HG03575 (cell line): ENCODE data around the gene TMEM209.
"Not testable (repeated sequence)": the region's sequence is repeated elsewhere in the genome, so short reads cannot be mapped to it uniquely, and the experiment has no call there.

ENCODE experiments used
- ATAC-seq: cut with Tn5 transposase; IDR thresholded peaks from one replicate; pipeline ENCODE4 v1.9.1; 2021; ENCODE audit not compliant: unreplicated experiment, insufficient number of reproducible peaks, low FRiP score; ENCODE audit errors: extremely low read depth

Gene TMEM209

GRCh38 chr7:130221746-130222145 is 16.5 kb upstream of the TMEM209 start:
- ATAC-seq: no peak

- ATAC-seq: no peak
These were observed 14.7 kb upstream of the TMEM209 start for GRCh38 chr7:130219871-130220270.

- no peak for ATAC-seq
These were observed 13.8 kb upstream of the TMEM209 start for GRCh38 chr7:130218806-130219620.

GRCh38 chr7:130216750-130217149 is 11.5 kb upstream of the TMEM209 start:
- no peak for ATAC-seq

- no peak for ATAC-seq
These were observed 10.8 kb upstream of the TMEM209 start for GRCh38 chr7:130216025-130216424.

GRCh38 chr7:130213828-130214227 is 8.6 kb upstream of the TMEM209 start:
- ATAC-seq: no peak

GRCh38 chr7:130210181-130210935 is 5.2 kb upstream of the TMEM209 start:
- ATAC-seq: no peak

GRCh38 chr7:130208516-130208915 is 3.3 kb upstream of the TMEM209 start:
- no peak for ATAC-seq

GRCh38 chr7:130207642-130208041 is 2.4 kb upstream of the TMEM209 start, which contains the start of gene SSMEM1:
SSMEM1 (plus strand) TSS chr7:130207860; CDS start chr7:130207911, 51 bp downstream.
- ATAC-seq: no peak

- ATAC-seq: no peak
These were observed 1.8 kb upstream of the TMEM209 start for GRCh38 chr7:130207033-130207432.

GRCh38 chr7:130201796-130202195 is 3.4 kb downstream of the TMEM209 start:
- no peak for ATAC-seq

- ATAC-seq: no peak
These were observed 8.1 kb downstream of the TMEM209 start for GRCh38 chr7:130197094-130197493.

- no peak for ATAC-seq
These were observed 8.7 kb downstream of the TMEM209 start for GRCh38 chr7:130196476-130196875.

GRCh38 chr7:130195396-130195795 is 9.8 kb downstream of the TMEM209 start:
- ATAC-seq: no peak

GRCh38 chr7:130191791-130192190 is 13.4 kb downstream of the TMEM209 start:
- no peak for ATAC-seq

GRCh38 chr7:130189343-130189742 is 15.9 kb downstream of the TMEM209 start:
- no peak for ATAC-seq

GRCh38 chr7:130187360-130187759 is 17.8 kb downstream of the TMEM209 start:
- ATAC-seq: no peak

- not testable (repeated sequence) for ATAC-seq
These were observed 20.9 kb downstream of the TMEM209 start for GRCh38 chr7:130184349-130184748.

- ATAC-seq: peak; percentile 66
These were observed 22.2 kb downstream of the TMEM209 start for GRCh38 chr7:130182990-130183389.

- ATAC-seq: no peak
These were observed 24.0 kb downstream of the TMEM209 start for GRCh38 chr7:130181263-130181605.
